HG02623 (cell line): ENCODE data around the gene DENND2A.
A peak's percentile ranks its signal among the peaks of the same experiment; 100 is the strongest.
"Not testable (repeated sequence)": the region's sequence is repeated elsewhere in the genome, so short reads cannot be mapped to it uniquely, and the experiment has no call there.

Experiments used
- ATAC-seq: cut with Tn5 transposase; IDR thresholded peaks from one replicate; pipeline ENCODE4 v1.9.1; 2021; ENCODE audit warnings: moderate library complexity; ENCODE audit not compliant: unreplicated experiment

DENND2A gene

DNA sequence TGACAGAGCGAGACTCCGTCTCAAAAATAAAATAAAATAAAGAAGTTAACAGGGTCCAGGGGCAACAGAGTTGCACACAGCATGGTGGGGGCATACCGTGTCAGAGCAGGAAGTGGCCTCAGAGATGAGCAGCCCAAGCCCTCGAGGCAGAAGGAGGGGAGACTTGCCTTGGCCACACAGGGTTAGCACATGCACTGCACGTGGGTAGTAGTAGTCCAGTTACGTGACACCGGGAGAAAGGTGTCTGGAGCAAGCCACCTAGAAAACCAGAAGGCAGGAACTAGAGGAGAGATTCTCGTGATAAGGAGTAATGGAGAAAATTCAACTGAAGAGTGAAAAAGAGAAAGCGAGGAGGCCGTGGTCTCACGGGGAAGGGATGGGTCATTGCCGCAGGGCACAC lies 9.8 kb upstream of the DENND2A start:
- no peak for ATAC-seq

DNA sequence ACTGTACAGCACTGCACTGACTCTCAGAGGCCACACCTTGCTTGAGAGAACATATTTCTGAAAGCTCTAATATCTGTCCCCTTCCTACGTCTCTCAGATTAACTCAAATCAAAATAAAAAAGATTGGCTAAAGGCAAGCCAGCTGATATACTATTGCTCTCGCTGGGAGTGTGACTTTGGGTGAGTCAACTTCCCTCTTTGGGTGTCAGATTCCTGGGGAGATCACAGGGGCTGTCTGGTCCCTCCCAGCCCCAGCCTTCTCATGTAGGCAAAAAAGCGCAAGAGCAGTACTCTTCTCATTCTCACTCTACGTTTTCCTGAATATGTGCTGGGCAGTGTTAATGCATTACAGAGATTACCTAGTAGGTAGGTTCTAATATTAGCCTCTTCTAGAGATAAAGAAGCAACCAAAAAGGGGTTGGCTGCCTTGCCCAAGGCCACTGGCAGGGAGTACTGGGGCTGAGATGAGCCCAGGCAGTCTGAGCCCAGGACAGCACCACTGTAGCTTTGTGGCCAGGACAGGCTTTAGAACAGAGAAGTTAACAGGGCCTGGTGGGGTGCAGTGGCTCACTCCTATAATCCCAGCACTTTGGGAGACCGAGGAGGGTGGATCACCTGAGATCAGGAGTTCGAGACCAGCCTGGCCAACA lies 9.1 kb upstream of the DENND2A start:
- ATAC-seq: no peak

DNA sequence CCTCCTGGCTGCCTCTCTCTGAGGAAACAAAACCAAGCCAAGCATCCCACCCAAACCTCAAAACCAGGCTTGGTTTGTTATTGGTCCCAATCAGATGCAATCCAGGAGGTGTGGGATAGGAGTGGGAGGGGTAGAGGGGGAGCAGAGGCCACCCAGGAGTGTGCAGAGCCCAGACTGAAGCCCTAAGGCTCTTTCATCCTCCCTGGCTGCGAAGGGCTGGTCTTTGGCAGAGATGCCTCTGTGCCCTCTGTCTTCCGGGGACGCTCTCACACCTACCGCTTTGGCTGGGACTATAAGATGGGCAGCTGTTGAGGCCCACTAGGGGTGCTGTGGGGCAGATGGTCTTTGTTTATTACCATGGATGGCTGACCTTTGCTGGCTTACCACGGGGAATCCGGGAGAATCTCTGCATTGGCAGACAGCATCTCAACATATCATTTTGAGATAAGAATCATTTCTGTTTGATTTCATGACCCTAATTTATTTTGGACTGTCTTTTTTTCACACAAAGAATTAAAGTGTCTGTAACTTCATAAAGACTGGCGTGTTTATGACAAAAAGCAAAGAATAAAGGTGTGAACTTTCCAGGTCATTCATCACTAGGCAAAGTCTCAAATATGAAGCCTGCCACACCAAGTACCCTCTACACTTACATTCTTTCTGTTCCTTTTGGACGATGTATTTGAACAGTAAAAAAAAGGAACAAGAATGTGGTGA lies 6.5 kb upstream of the DENND2A start:
- ATAC-seq: peak; percentile 67

DNA sequence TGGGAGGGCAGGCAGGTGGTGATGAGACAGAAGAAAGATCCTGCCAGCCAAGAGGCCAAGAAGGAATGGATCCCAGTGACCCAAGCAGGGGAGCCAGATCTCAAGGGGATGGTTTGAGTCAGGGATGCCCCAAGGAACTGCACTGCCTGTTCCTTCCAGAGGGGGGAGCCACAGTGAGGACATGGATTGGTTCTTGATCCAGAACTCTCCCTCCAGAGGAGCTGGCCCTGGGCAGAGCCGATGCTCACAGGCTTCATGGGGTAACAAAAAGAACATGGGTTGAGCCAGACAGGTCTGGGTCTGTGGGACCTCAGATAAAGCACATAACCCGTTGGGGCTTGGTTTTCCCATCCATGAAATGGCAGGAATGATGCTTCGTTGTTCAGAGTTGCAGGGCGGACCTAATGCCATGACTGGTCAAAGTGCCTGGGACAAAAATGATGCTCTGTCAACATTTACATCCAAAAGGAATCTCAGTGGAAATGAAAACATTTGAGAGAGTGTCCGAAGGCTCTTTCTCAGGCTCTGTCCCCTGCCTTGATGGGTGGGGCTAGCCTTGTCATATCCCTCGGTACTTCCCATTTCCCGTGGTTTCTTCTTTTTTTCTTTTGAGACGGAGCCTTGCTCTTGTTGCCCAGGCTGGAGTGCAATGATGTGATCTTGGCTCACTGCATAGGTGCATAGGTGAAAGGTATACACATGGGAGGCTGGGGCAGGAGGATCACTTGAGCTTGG lies 4.7 kb upstream of the DENND2A start:
- no peak for ATAC-seq

DNA sequence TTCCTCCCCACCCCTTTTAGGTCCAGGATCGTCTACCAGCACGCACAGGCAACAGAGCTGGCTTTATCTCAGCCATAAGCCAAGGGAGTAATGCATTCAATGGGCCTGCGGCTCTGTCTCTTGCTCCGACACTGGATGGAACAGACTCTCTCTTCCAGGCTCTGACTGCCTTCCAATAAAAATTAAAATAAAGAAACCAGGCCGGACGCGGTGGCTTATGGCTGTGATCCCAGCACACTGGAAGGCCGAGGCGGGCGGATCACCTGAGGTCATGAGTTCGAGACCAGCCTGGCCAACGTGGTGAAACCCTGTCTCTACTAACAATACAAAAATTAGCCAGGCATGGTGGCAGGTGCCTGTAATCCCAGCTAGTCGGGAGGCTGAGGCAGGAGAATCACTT lies 4.1 kb upstream of the DENND2A start:
- not testable (repeated sequence) for ATAC-seq

DNA sequence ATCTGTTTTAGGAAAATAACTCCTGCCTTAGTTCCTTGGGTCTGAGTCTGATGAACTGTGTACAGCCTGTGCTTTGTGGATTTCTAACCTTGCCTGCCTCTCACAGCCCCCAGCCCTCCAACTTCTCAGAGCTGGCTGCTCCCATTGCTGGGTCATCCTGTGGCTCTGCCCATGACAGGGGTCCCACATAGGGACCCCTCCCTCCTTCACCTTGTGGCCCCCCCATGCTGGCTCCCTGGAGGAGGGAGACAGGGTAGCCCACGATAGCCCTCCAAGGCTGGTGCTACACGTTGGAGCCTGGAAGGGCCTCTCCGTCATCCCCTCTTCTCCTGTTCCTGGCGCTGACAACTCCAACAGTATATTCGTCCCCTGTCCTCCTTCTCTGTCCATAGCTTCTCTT lies 2.8 kb upstream of the DENND2A start:
- no peak for ATAC-seq

DNA sequence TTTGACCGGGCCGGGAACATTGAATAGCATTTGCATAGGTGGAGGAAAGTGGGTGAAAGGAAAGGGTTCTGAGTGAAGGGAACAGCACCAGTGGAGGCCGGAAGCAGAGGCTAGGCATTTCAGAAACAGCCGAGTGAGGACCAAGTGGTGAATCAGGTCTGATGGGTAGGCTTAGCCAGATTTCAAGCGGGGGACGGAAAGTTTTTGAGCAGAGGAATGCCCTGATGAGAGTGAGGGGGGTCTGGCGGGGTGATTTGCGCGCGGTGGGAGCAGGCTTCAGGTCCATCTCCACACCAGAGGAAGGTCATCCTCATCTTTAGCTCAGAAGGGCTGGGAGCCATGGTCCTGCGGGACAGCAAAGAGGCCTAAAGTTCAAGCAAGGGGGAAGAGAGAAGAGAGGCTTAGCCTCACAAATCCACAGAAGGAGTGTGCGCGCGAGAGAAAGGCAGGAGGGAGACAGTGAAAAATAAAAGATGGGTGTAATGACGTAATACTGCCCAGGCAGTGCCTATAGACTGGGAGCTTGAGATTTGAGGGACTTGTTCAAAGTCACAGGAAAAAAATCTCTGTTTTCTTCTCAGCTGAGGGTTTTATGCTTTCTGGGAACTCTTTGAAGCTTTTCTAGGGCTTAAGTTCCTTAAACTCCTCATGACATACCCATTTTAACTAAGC lies 1.0 kb upstream of the DENND2A start:
- ATAC-seq: no peak

DNA sequence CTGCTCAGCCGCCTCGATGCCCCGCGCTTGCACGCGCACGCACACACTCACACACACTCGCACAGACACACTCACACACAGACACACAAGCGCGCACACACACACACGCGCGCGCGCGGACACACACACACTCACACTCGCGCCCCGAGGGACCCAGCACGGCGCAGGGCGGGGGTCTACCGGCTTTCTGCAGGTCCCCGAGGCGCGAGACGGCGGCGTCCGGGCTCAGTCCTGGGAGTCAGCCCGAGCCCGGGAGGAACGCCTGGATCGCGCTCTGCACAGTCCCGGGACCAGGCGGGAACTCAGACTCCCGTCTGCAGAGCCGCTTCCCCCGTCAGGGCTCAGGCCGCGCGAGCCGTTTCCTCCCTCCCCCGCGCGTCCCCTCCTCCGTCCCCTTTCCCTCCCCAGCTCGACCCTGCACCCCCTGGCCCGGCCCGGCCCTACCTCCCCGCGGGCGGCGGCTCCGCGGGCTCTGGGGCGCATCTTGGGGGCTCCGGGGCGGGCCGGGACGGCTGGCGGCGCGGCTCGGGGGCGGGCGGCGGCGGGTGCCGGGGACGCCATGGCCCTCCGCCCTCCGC lies 464 bp downstream of the DENND2A start:
- ATAC-seq: no peak

DNA sequence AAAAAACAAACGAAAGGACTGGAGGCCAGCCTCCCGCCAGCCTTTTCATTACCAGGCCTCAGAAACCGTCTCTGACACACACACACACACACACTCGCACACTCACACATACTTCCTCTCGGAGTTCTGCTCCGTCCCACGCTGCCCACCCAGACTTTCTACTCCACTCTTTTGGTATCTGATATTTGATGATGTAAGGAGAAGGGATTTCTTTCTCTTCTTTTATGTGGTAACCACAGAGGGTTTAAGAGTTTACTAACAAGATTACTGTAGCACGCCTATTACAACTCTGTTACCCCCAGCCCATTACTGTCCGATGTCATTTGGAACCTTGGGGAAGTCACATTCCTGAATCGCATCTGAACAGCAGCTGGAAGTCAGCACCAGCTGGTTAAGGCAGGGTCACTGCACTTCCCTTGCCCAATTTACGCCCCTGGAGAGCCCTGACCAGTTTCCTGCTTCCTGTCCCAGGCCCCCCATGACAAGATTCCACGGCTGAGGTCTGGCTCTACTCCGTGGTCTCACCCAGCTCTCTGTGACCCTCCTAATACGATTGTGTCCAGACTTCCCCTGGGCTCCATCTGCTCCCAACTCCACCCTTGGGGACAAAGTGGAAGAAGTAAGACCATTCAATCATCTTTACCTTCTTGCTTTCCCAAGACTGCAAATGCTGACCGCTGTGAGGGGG lies 1.1 kb downstream of the DENND2A start:
- no peak for ATAC-seq

DNA sequence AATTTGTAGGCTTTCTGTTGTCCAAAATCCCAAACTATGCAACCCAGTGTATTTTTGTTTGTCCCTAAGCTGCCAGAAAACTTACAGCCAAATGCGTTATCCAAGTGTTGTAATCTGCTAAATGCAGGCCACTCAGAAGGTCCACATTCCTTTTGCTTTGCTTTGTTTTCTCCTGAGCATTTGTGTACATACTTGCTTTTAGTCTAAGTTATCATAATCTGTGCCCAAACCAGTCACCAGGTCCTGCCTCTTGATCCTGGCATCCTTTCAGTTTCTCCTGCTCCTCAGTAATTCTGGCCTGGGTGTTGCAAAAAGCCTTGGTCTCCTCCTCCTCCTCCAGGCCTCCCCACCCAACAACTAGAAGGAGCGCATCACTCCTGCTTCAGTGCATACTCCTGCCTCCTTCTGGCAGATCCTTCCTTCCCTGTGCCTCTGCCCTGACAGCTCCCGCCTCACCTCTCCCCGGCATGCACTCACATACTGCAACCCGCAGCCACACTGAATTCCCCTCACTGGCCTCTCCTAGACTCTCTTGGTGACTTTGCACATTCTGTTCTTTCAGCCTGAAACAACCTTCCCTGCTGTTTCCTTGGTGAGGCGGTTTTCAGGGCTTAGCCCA lies 2.3 kb downstream of the DENND2A start:
- ATAC-seq: no peak

DNA sequence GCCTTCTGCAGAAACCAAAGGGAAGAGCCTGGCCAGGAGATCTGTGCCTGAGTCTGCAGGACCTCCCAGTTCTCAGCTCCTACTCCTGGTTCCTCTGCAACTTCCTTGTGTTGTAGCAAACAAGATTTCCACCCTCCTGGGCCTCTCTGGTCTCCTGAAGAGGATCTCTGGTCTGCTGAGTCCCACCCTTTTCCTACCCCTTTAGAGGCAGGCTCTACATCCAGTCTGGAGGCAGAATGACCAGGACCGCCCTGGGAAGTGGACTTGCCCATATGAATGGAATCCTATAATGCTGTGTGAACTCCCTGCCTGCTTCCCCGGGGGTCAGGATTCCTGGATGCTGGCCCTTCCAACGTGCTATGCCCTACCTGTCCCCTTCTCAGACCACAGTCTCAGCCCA lies 3.2 kb downstream of the DENND2A start:
- ATAC-seq: no peak

DNA sequence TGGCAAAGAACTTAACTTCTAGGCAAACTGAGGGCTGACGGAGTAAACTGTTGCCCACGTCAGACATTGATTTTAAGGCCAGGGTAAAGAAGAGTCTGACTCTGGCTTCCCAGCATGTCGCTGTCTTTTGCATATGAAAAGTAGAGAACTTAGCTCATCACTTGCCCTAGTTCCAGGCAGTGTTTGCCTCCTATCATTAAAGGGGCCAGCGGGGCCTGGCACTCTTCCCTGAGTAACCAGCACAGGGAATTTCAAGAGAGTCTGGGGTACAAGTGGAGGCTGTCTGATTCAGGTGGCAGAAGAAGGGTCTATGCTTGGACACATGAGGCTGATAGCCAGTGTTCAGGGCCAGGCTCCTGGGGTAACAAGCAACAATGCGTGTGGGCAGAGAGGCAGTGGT lies 4.8 kb downstream of the DENND2A start:
- ATAC-seq: no peak

DNA sequence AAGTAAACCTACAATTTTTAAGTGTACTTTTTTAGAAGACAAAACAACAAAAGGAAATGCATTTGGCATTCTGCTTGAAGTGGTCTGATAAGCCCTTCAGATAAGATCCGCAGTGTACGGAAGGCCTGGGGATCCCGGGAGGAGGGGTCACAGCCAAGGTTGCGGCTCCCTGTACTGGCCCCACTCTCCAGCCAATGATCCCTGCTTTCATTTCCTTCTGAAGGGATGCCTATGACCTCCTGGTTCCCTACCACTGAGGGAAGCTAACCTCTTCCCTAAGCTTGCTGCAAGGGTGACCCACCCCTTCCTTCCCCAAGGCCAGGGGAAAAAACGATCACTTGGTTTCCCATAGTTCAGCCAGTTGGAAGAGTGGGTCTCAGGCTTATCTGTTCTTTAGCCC lies 5.3 kb downstream of the DENND2A start:
- no peak for ATAC-seq

DNA sequence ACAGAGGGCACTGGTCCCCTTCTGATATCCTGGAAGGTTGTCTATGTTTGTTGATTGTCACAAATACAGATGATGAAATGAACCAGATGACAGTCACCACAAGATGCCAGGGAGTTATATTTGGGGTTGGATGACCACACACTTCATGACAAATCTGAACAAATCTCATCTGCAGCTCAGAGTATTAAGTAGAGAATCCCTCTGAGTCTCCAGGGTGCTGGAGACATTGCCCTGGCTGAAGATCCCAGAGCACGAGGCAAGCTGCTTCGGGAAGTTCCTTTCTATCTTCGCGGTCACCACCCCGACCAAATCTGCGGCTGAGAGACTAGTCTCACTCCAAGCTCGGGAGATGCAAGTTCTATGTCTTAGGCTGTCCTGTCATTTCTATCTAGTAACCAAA lies 9.0 kb downstream of the DENND2A start:
- no peak for ATAC-seq

DNA sequence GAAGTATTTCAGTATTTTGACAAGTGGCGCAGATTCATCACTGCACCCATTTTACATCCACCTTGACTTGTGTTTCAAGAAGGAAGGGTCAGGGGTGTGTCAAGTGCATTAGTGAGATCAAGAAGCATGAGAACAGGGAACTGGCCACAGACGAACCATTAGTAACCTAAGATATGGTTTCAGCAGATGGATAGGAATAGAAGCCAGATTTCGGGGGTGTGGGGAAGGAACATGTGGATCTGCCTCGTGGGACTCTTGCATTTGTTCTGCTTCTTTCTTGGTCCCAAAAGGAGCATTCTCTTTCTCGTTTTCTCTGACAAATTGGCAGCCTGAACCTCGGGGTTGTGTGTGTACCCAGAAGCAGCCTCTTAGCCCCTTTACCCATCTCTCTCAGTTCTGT lies 9.6 kb downstream of the DENND2A start:
- ATAC-seq: no peak

DNA sequence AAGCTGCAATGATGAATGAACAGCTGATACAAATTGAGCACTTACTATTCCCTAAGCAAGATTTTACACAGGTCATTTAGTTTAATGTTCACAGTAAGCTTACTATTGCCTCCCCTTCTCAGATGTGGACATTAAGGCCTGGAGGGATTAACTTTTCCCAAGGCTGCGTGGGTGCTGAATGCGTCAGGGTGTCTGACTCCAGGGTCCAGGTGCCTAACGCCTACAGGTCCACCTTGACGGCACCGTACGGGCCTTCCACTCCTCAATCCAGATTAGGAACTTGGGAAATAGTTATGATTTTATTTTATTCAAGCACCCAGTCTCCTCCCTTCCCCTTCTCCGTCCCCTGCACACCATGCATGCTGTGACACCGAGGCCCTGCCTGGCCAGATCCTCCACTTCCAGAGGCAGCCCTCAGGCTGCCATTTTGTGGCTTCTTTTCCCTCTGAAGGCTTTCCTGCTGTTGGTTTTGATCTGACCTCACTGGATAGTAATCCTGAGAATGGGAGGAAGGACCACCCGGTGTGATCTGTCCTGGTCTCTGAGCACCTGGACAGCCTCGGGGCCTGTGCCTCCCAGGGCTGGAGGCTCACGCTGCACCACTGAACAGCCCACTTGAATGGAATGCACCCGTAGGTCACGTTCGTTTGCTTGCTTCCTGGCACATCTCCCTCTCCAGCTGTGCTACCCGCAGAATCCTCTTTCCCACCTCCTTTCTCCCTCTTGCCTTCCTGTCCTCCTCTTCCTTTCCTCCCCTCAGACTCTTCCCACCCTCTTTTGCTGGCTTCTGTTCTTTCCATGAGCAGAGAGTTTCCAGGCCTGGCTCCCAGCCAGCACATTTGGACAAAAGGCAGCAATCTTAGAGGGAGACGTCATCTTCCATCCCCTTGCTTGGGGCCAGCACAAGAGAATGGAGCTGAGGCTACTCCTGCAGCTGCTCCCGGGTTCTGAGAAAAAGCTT lies 14.4 kb downstream of the DENND2A start:
- no peak for ATAC-seq

DNA sequence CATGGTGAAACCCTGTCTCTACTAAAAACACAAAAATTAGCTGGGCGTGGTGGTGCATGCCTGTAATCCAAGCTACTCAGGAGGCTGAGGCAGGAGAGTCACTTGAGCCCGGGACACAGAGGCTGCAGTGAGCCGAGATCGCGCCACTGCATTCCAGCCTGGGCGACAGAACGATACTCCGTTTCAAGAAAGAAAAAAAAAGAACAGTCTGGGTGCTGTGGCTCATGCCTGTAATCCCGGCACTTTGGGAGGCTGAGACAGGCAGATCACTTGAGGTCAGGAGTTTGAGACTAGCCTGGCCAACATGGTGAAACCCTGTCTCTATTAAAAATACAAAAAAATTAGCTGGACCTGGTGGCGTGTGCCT lies 15.4 kb downstream of the DENND2A start:
- ATAC-seq: not testable (repeated sequence)

DNA sequence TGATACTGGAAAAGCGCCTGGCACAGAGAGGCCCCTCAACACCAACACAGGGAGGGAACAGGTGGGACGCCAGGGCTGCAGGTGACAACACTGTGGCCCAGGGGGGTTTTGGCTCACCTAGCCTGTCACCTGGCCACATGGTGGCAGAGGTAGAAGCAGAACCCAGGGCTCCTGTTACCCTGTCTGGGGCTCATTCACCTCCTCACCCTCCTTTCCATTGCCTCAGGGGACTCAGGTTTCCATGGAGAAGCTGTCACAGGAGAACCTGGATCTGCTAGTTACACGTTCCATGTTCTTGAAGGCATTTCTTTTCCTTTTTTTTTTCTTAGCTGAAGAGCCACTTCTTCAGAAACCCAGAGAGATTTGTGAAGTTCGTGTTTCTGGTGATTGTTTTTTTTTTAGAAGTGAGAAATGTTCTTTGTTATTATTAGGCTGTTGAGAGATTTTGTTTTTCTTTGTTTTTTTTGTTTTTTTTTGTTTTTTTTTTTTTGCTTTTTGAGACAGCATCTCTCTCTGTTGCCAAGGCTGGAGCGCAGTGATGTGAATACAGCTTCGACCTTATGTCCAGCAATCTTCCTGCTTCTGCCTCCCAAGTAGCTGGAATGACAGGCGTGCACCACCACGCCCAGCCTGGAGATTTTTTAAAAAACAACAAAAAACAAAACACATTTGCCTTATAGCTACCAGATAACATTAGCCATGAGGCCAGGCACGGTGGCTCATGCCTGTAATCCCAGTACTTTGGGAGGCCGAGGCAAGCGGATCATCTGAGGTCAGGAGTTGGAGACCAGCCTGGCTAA lies 16.0 kb downstream of the DENND2A start:
- no peak for ATAC-seq
